ENCODE results near the gene MARK3.

MARK3 gene

DNA sequence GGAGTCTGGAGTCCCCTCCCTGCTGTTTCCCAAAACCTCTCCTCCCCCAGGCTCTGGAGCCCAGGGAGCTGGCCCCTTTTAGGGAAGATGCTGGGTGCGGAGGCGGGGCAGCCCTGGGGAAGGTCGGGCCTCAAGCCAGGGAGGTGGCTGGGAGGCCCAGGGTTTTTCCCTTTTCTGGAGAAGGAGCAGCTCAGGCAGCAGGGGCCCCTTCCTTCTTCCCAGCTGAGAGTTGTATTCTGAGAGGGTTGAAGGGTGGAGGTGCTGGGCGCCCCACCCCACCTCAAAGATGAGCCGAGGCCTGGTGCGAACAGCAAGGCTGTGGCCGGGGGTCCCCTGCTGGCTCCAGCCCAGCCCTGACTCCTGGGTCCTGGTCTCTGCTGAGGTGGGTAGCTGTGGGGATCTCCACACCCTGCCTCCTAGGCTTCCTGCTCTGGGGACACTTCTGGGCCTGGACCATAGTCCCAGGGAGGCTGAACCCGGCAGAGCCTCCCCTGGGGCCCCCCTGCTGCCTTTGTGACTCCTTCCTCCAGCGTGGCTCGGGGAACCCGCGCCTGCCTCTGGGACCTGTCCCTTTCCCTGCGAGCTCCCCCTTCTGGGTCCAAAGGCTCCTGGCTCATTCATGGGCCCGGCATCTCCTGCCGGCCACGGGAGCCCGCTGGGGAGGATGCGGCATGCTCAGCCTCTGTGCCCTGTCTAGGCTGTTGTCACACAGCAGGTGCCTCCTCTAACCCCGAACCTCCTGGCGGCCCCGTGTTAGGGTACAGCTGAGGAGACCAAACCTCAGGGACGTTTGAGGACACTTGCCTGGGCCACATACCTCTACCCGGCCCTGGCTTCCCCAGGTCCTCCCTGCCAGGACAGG, 148.2 kb downstream of the MARK3 start:
- no peaks in the 10 kb centered on the region for H3K9me3 ChIP-seq (ENCODE audit: severe bottlenecking)
- TF ChIP-seq, protein P1, sequence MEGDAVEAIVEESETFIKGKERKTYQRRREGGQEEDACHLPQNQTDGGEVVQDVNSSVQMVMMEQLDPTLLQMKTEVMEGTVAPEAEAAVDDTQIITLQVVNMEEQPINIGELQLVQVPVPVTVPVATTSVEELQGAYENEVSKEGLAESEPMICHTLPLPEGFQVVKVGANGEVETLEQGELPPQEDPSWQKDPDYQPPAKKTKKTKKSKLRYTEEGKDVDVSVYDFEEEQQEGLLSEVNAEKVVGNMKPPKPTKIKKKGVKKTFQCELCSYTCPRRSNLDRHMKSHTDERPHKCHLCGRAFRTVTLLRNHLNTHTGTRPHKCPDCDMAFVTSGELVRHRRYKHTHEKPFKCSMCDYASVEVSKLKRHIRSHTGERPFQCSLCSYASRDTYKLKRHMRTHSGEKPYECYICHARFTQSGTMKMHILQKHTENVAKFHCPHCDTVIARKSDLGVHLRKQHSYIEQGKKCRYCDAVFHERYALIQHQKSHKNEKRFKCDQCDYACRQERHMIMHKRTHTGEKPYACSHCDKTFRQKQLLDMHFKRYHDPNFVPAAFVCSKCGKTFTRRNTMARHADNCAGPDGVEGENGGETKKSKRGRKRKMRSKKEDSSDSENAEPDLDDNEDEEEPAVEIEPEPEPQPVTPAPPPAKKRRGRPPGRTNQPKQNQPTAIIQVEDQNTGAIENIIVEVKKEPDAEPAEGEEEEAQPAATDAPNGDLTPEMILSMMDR (IDR thresholded peaks at IDR 0.05; ENCODE audit: low read depth, low read length), result no peak
- peak overlapping the region; percentile 94 for H3K27ac ChIP-seq
- H3K4me3 ChIP-seq (ENCODE audit: low read depth, low read length), result no peak overlapping the region
- H3K27me3 ChIP-seq (ENCODE audit: insufficient read depth, low read depth, severe bottlenecking), result no peaks in the 10 kb centered on the region
- DNase-seq, result no peak
- peaks cover 29% of the 10 kb centered on the region for H3K36me3 ChIP-seq

DNA sequence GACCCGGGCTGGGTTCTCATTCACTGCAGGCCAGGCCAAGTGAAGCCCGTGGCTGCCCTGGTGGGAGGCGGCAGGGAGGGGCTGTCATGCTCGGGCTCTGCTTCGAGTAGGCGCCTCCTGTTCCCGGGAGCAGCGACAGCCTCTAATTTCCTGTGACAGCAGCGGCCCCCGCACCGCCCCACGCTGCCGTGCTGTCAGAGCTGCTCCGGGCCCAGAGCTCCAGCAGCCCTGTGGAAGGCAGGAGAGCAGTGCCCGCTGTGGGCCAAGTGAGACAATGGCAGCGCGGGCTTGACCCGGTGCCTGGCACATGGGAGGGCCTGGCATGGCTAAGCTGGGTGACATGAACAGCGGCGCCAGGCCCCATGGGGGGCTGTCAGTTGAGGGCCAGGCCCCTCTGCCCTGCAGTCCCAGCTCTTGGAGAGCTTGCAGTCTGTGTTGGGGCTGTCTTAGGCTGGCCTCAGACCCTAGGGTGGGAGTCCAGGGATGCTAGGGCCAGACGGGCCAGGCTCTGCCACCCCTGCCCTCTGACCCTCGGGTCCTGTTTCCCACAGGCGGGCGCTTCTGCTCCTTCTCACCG, 148.9 kb downstream of the MARK3 start:
- no peak for DNase-seq
- no peaks in the 10 kb centered on the region for H3K27me3 ChIP-seq (ENCODE audit: insufficient read depth, low read depth, severe bottlenecking)
- no peaks in the 10 kb centered on the region for H3K9me3 ChIP-seq (ENCODE audit: severe bottlenecking)
- H3K27ac ChIP-seq, result peak overlapping the region; percentile 94
- TF ChIP-seq, protein P1 (IDR thresholded peaks at IDR 0.05; ENCODE audit: low read depth, low read length), result no peak
- no peak overlapping the region for H3K4me3 ChIP-seq (ENCODE audit: low read depth, low read length)
- peaks cover 29% of the 10 kb centered on the region for H3K36me3 ChIP-seq

DNA sequence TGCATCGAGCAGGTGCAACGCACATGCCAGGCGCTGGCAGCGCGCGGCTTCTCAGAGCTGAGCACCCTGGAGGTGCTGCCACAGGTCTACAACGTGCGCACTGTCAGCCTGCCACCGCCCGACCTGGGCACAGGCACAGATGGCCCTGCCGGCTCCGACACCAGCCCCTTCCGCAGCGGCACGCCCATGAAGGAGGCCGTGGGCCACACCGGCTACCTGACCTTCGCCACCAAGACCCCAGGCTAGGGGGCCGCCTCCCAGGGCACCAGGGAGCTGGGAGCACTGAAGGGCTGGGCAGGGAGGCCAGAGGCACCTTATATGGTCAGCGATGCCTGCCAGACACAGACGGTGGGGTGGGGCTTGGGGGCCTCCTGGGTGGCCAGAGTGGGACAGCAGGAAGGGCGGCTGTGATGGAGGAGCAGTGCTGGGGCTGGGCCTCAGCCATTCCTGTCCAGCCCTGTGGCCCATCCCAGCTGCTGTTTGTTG, 149.4 kb downstream of the MARK3 start:
- H3K9me3 ChIP-seq (ENCODE audit: severe bottlenecking), result no peaks in the 10 kb centered on the region
- peak; percentile 77 for DNase-seq
- H3K27ac ChIP-seq, result peak overlapping the region; percentile 94
- H3K36me3 ChIP-seq, result peaks cover 29% of the 10 kb centered on the region
- no peaks in the 10 kb centered on the region for H3K27me3 ChIP-seq (ENCODE audit: insufficient read depth, low read depth, severe bottlenecking)
- TF ChIP-seq, protein P1 (IDR thresholded peaks at IDR 0.05; ENCODE audit: low read depth, low read length), result no peak
- no peak overlapping the region for H3K4me3 ChIP-seq (ENCODE audit: low read depth, low read length)

DNA sequence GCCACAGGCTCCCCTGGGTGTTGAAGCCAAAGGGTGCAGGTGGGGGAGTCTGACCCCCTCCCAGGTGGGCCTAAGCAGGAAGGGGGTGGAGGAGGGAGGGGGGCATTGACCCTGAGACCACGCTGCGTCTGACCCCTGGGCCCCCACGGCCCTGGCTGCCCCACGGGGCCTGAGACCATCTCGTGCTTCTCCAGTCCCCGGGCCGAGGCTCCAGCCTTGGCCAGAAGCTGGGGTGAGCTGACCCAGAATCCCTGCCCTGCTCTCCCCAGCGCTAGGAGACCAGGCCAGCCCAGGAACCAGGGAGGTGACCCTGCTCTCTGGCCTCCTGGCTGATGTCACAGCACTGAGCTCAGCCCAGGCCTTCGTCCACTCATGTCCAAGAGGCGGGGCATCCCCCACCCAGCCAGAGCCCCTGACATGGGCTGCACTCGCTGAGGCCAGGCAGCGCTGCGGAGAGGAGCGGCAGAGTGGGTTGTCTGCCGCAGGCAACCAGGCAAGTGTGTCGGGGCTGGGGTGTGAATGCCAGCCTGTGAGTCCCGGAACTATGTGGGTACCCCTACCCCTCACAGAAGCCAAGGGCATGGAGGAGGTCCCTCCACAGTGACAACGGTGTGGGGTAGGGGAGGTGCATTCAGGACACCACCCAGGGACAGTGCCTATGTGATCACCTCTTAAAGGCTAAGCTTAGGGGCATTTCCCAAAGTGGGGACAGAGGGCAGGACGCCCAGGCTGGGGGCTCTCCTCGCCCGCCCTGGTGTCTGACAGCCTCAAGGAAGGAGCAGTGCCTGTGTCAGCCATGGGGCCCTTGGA, 150.1 kb downstream of the MARK3 start:
- no peaks in the 10 kb centered on the region for H3K9me3 ChIP-seq (ENCODE audit: severe bottlenecking)
- no peak for DNase-seq
- peak overlapping the region; percentile 94 for H3K27ac ChIP-seq
- peaks cover 25% of the 10 kb centered on the region for H3K36me3 ChIP-seq
- TF ChIP-seq, protein P1 (IDR thresholded peaks at IDR 0.05; ENCODE audit: low read depth, low read length), result no peak
- no peaks in the 10 kb centered on the region for H3K27me3 ChIP-seq (ENCODE audit: insufficient read depth, low read depth, severe bottlenecking)
- H3K4me3 ChIP-seq (ENCODE audit: low read depth, low read length), result no peak overlapping the region

DNA sequence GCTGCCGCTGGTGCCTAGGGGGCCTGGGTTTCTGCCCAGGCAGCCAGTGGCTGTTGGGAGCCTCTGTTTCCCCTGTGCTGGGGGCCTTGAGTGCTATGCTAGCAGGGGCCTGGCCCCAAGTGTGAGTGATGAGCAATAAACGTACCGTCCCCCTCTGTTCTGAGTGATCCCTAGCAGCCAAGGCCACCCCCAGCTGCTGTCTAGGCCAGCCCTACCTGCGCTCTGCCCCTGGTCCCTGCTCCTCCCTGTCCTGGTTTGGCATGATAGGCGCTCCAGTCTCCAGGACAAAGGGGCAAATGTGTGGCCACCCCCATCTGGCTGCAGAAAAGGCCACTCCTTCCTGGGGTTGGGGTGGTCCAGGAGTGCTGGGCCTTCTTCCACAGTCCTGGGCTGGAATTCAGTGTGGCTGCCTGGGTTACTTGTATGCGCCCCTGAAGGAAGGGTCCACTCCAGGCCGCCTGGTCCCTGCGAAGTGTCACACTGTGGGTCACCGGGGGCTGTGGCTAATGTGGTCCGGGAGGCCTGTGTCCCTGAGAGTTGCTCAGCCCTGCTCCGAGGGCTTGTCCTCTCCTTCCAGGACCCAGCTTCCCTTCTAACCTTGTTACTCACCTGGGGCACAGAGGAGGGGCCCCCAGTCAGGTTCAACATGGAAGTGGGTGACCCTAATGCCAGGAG, 150.8 kb downstream of the MARK3 start:
- peaks cover 19% of the 10 kb centered on the region for H3K36me3 ChIP-seq
- no peak for DNase-seq

More for the DNA sequence above, 150.8 kb downstream of the MARK3 start:
- TF ChIP-seq, protein P1 (IDR thresholded peaks at IDR 0.05; ENCODE audit: low read depth, low read length), result no peak
- Histone ChIP-seq H3K4me3 (ENCODE audit: low read depth, low read length) (no peak overlapping the region), H3K27me3 (ENCODE audit: insufficient read depth, low read depth, severe bottlenecking) (no peaks in the 10 kb centered on the region), H3K9me3 (ENCODE audit: severe bottlenecking) (no peaks in the 10 kb centered on the region), H3K27ac (peak overlapping the region; percentile 94)
